Right cardiac atrium (tissue), 5 donors: ENCODE results near the gene CNIH2. TPM values are rescaled to one million over a fixed set of nuclear protein-coding genes. Genes with fewer than 3 reads are reported as not detected.
"Not testable (repeated sequence)": the region's sequence is repeated elsewhere in the genome, so short reads cannot be mapped to it uniquely, and the experiment has no call there.

Experiments used
- ATAC-seq, 2 donors: fragments of 200-7000 bp; cut with Tn5 transposase; one replicate each; pipeline versions ENCODE4 v1.8.0 to v1.9.1; 2020; ENCODE audit warnings: moderate library complexity in 2 of 2, mild to moderate bottlenecking in 1 of 2
- DNase-seq, 3 donors: peaks; one replicate each; pipeline ENCODE4 v3.0.0-alpha.2; 2020
- H3K27ac ChIP-seq: one replicate; pipeline ENCODE4 v1.5.1; 2013; ENCODE audit warnings: mild to moderate bottlenecking, low read length, control low read depth, moderate library complexity
- H3K27me3 ChIP-seq: one replicate; pipeline ENCODE4 v1.6.1; 2013; ENCODE audit not compliant: control insufficient read depth, insufficient read depth
- H3K4me1 ChIP-seq: one replicate; pipeline ENCODE4 v1.6.1; 2013; ENCODE audit warnings: low read length; ENCODE audit not compliant: control insufficient read depth, insufficient read depth
- H3K4me3 ChIP-seq: one replicate; pipeline ENCODE4 v1.5.1; 2013; ENCODE audit warnings: low read length, control low read depth
- H3K9me3 ChIP-seq: one replicate; pipeline ENCODE4 v1.6.1; 2013; ENCODE audit warnings: low read length; ENCODE audit not compliant: control insufficient read depth
- WGBS: extraction: QIAGEN DNeasy Blood & Tissue Kit; methylation state at CpG from one replicate; pipeline ENCODE4 v1.1.7; 2013; 5-methylcytosine and 5-hydroxymethylcytosine counted together
- intact Hi-C, 4 donors: fragments of 100-400 bp; cut with DNase I; formaldehyde crosslinking; loops; one replicate each; pipeline versions ENCODE4 v1.11.0 to v1.14.0; 2022 to 2023
- polyA plus RNA-seq: library from polyadenylated mRNA; stranded (reverse); fragments of 200-250 nt; gene quantifications from one replicate; pipeline ENCODE4 v1.2.3, GENCODE V29; 2013
- total RNA-seq, 4 donors: library from RNA; stranded (reverse); fragmentation: NEBNext Ultra II Directional; extraction: Animal tissue kit (Norgen Biotek cat#: 25700); gene quantifications; one replicate each; pipeline ENCODE4 v1.2.1, GENCODE V29; 2021
- donor health status: healthy with polysubstance abuse.
- donor health status: DM: no; HTN: yes; CAD: no.
- donor health status: DM: no; HTN: no; CAD: no.
- donor health status: DM: no; HTN: yes; CAD: no; lungs with severe emphysema.
- donor health status: DM: yes; HTN: yes; CAD: no.

The CNIH2 gene
- total and polyA plus RNA-seq, 5 donors = 0.23 to 0.47 (median 0.25) TPM; not detected in 2

DNA sequence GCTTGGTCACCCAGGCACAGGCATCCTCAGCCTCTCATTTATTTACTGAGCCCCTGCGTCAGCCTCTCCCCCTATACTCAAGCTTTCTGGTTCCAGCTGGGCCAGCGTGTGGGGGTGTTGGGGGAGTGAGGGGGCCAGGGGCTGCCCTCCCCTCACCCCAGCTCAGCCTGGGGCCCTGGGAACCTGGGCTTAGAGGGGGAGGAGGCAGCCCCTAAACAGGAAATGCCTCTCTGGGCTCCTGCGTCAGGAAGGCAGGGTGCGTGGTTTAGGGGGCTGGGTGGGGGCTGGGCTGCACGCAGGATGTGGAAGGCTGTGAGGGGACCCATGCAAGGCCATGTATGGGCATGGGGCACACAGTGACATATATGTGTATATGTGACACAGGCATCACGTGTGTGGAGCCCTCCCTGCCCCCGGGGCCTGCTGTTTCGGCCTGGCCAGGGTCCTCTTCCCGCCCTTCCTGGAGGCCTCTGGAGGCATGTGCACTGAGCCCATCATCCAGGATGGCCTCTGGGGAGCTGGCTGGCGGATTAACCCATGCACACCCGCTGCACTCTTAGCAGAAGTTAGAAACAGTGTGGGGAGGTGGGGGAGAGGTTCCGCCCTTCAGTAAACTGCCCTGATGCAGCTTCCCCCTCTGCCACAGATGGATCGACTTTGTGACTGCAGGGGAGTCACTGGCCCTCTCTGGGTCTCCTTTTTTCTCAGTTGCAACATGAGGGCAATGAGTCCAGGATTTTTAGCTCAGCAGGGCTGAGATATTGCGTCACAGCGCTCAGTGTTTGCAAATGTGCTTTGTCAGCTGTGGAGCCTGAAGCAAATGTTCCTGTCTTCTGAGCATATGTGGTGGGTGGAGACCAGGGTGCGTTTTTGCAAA, 40.0 kb downstream of the CNIH2 start:
- peak; percentile 4 to 15 for ATAC-seq
- peak overlapping the region; percentile 82 for H3K27ac ChIP-seq
- H3K27me3 ChIP-seq = no peaks in the 10 kb centered on the region
- WGBS = 27% methylated on average over 16 of the region's 16 CpGs
- intact Hi-C loops = loop anchor here in 2 of 4 donors (2.0 to 10.0 kb wide), 2 partner anchors 53 to 67 kb away; partner anchors contain the start of gene SLC29A2 (in 1 of the 2)
- H3K4me1 ChIP-seq = peaks cover 5% of the 10 kb centered on the region
- peak; percentile 74 to 86 (median 83) for DNase-seq
- H3K9me3 ChIP-seq = no peaks in the 10 kb centered on the region
- no peak overlapping the region for H3K4me3 ChIP-seq

DNA sequence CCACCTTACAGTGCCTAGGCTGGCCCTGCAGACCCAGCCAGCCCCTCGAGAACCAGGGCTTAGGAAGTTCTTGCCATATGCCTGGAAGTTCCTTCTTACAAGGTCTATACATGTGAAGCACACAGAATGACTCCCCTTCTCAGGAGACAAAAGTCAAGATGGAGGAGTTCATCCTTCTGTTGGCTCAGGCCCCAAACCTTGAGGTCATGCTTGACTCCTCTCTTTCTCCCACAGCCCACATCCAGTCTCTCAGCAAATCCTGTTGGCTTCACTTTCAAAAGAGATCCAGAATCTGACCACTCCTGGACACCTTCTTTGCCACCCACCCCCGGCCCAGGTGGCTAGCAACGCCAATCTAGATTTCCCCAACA, 40.6 kb downstream of the CNIH2 start:
- Histone ChIP-seq H3K27ac (no peak overlapping the region), H3K27me3 (no peaks in the 10 kb centered on the region), H3K4me1 (peaks cover 5% of the 10 kb centered on the region), H3K9me3 (no peaks in the 10 kb centered on the region), H3K4me3 (no peak overlapping the region)
- intact Hi-C loops = loop anchor here in 1 of 4 donors (10.0 kb wide), 1 partner anchor 66 kb away; no protein-coding TSS in a partner anchor
- DNase-seq (no peak), ATAC-seq (no peak)
- WGBS = 79% methylated on average over 3 of the region's 3 CpGs

DNA sequence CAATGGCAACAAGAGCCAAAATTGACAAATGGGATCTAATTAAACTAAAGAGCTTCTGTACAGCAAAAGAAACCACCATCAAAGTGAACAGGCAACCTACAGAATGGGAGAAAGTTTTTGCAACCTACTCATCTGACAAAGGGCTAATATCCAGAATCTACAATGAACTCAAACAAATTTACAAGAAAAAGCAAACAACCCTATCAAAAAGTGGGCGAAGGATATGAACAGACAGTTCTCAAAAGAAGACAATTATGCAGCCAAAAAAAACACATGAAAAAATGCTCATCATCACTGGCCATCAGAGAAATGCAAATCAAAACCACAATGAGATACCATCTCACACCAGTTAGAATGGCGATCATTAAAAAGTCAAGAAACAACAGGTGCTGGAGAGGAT, 42.3 kb downstream of the CNIH2 start:
- intact Hi-C loops = not testable (repeated sequence)

DNA sequence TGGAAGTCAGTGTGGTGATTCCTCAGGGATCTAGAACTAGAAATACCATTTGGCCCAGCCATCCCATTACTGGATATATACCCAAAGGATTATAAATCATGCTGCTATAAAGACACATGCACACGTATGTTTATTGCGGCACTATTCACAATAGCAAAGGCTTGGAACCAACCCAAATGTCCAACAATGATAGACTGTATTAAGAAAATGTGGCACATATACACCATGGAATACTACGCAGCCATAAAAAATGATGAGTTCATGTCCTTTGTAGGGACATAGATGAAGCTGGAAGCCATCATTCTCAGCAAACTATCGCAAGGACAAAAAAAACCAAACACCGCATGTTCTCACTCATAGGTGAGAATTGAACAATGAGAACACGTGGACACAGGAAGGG, 42.8 kb downstream of the CNIH2 start:
- intact Hi-C loops, DNase-seq, H3K4me3 ChIP-seq, ATAC-seq, H3K4me1 ChIP-seq, H3K27me3 ChIP-seq, H3K27ac ChIP-seq, H3K9me3 ChIP-seq: not testable (repeated sequence)
- 83% methylated on average over 6 of the region's 6 CpGs for WGBS

More for the DNA sequence above, 42.3 kb downstream of the CNIH2 start:
- ATAC-seq, DNase-seq, H3K27me3 ChIP-seq, H3K4me1 ChIP-seq, H3K4me3 ChIP-seq, H3K27ac ChIP-seq, H3K9me3 ChIP-seq: not testable (repeated sequence)
- WGBS = 100% methylated on average over 1 of the region's 2 CpGs

DNA sequence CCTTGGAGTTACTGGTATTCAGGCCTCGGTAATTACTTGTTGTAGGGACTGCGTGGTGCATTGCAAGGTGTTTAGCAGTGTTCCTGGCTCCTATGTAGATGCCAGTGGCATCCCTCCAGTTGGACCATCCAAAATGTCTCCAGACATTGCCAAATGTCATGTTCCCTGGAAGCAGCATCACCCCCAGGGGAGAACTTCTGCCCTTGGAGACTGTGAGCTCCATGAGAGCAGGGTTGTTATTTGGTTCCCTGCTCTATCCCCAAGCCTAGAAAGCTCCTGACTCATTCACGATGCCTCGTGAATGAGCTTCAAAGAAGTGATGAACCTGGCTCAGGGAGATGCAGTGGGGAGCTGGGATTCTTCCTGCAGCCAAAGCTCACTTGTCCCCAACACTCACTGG, 43.6 kb downstream of the CNIH2 start:
- Histone ChIP-seq H3K4me1 (peaks cover 5% of the 10 kb centered on the region), H3K4me3 (no peak overlapping the region), H3K9me3 (no peaks in the 10 kb centered on the region), H3K27me3 (no peaks in the 10 kb centered on the region), H3K27ac (no peak overlapping the region)
- intact Hi-C loops = no loop called here
- WGBS = 84% methylated on average over 4 of the region's 4 CpGs
- DNase-seq (peak in 1 of 3 donors; percentile 22), ATAC-seq (no peak)

DNA sequence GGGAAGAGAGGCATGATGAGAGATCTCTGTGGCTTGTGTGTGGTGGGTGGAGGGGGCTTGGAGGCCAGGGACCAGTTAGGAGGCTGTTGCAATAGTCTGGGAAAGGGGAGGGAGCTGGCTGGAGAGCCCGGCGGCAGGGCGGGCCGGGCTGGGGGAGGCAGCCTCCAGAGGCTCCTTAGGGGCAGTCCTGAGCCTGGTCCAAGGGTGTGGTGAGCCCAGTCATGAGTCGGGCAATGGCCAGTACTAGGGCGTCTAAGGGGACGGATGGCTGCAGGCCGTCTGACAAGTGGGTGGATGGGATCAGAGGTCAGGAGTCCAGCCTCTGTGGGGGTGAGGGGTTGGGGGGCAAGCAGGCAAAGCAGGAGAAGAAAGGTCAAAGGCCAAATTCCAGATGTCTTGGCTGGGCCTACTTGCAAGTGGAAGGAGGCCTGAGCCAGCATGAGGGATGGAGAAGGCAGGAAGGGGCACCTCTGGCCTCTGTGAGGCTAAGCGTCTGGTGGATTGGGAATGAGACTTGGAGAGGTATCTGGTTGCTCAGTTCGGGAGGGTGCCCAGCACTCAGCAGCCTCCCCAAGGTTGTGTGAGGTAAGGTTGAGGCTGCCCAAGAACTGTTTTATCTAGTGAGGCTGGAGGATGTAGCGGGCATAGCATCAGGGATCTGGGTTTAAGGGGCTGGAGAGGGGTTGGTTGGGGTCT, 44.9 kb downstream of the CNIH2 start:
- Histone ChIP-seq H3K27me3 (no peaks in the 10 kb centered on the region), H3K4me3 (no peak overlapping the region), H3K27ac (no peak overlapping the region), H3K9me3 (no peaks in the 10 kb centered on the region), H3K4me1 (peaks cover 2% of the 10 kb centered on the region)
- ATAC-seq (peak; percentile 62 to 81), DNase-seq (peak; percentile 88 to 94 (median 92))
- 72% methylated on average over 11 of the region's 11 CpGs for WGBS
- intact Hi-C loops = no loop called here

DNA sequence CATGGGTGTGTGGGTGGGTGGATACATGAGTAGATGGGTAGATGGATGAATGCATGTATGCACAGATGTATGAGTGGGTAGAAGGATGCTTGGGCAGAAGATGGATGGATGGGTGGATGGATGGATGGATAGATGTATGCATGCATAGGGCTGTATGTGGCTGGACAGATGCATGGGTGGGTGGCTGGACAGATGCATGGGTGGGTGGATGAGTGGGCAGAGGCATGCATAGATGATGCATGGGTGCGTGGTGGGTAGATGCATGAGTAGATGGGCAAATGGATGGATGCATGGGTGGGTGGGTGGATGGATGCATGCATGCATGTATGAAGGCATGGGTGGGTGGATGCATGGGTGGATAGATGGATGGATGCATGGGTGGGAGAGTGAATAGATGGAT, 45.7 kb downstream of the CNIH2 start:
- 100% methylated on average over 1 of the region's 1 CpG for WGBS
- Histone ChIP-seq H3K9me3 (no peaks in the 10 kb centered on the region), H3K4me3 (no peak overlapping the region), H3K27ac (no peak overlapping the region), H3K27me3 (no peaks in the 10 kb centered on the region), H3K4me1 (no peaks in the 10 kb centered on the region)
- DNase-seq (peak in 2 of 3 donors; percentile 6 to 10), ATAC-seq (no peak)
- intact Hi-C loops = no loop called here

DNA sequence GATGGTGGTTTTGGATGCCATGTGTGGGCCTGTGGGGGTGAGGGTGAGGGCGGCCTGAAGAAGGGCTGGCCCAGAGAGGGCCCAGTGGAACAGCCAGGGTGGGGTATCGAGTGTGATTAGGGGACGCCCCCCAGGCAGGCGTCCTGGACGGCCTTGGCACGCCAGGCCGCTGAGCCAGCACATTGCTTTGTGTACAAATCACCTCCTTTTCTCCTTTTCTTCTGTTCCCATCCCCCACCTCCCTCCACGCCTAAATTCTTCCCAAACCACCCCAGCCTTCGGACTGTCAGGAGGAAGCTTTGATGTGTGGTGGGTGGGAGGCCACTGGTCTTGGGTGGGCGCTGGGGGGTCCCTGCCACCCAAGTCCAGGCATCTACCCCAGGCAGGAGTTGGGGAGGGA, 46.7 kb downstream of the CNIH2 start:
- no peaks in the 10 kb centered on the region for H3K27me3 ChIP-seq
- no peaks in the 10 kb centered on the region for H3K4me1 ChIP-seq
- no peaks in the 10 kb centered on the region for H3K9me3 ChIP-seq
- H3K4me3 ChIP-seq = no peak overlapping the region
- ATAC-seq (no peak), DNase-seq (peak in 2 of 3 donors; percentile 58 to 65)
- no peak overlapping the region for H3K27ac ChIP-seq
- intact Hi-C loops = no loop called here
- 85% methylated on average over 10 of the region's 10 CpGs for WGBS

DNA sequence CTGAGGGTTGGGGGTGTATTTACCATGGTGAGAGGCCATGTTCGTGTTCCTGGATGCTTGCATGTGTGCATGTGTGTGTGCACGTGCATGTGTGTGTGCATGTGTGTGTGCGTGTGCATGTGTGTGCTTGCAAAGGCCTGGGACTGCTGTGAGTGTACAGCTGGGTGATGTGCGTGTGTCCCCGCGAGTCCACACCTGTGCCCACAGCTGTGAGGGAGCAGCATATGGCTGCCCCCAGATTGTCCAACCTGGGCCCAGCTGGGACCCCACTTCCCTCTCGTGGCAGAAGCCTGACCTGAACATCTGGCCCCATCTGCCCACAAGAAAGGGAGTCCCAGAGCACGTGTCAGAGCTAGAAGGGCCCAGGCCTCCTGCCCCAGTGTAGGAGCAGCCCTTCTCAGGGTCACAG, 47.3 kb downstream of the CNIH2 start:
- no peaks in the 10 kb centered on the region for H3K4me1 ChIP-seq
- 80% methylated on average over 8 of the region's 8 CpGs for WGBS
- intact Hi-C loops = no loop called here

DNA sequence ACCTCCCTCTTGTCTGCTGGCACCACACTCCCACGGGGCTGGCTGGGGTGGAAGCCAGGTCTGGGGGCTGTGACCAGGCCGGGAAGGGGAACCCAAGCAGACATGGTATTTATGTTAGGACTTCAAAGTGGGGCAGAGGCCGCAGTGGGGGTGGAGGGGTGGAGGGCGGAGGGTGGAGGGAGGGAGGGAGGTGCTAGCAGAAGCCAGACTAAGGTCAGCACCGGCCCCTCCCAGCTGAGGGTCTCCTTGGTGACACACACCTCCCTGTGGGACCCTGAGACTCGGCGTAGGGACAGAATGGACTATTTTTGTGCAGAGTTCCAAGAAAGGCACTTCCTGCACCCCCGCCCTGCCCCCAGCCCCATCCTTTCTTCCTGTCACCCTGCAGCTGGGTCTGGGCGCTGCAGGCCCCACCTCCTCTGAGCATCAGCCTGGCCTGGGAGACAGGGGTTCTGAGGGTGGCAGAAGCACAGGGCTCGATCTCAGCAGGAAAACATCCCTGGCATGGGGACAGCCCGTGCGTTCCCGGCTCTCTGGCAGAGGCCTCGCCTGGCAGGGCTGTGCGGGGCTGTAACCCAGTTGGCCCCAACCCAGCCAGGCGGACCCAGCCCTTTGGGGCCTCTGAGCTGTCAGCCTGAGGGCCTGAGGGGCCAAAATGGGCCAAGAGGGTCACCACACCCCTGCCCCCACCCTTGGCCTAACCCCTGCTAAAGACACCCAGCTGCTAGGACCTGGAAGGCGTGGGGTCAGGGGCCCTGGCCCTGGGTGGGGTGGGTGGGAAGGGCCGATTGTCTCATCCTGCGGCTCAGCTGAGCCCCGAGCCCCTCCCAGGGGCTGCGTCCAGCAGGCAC, 48.5 kb downstream of the CNIH2 start:
- WGBS = 30% methylated on average over 21 of the region's 21 CpGs
- Histone ChIP-seq H3K4me1 (no peaks in the 10 kb centered on the region), H3K4me3 (no peak overlapping the region), H3K9me3 (no peaks in the 10 kb centered on the region), H3K27ac (peak overlapping the region; percentile 39), H3K27me3 (no peaks in the 10 kb centered on the region)
- peak; percentile 82 to 90 (median 88) for DNase-seq
- peak; percentile 60 to 62 for ATAC-seq
- intact Hi-C loops = no loop called here

More for the DNA sequence above, 47.3 kb downstream of the CNIH2 start:
- H3K9me3 ChIP-seq = no peaks in the 10 kb centered on the region
- H3K27me3 ChIP-seq = no peaks in the 10 kb centered on the region
- ATAC-seq (no peak), DNase-seq (peak in 1 of 3 donors; percentile 50)
- H3K4me3 ChIP-seq = no peak overlapping the region
- no peak overlapping the region for H3K27ac ChIP-seq
